Head of caudate nucleus (tissue), 42 donors: ENCODE results near the gene SLC29A4.
A peak's percentile ranks its signal among the peaks of the same experiment; 100 is the strongest.

Experiments used
- DNase-seq, 42 donors: peaks; one replicate each; pipeline versions ENCODE4 v3.0.0 to v3.0.0-alpha.2; 2020 to 2021; ENCODE audit warnings: mixed read lengths in 7 of 42
- intact Hi-C: fragments of 100-400 bp; cut with DNase I; formaldehyde crosslinking; loops from one replicate; pipeline ENCODE4 v1.15.0; 2022

SLC29A4 gene

DNA sequence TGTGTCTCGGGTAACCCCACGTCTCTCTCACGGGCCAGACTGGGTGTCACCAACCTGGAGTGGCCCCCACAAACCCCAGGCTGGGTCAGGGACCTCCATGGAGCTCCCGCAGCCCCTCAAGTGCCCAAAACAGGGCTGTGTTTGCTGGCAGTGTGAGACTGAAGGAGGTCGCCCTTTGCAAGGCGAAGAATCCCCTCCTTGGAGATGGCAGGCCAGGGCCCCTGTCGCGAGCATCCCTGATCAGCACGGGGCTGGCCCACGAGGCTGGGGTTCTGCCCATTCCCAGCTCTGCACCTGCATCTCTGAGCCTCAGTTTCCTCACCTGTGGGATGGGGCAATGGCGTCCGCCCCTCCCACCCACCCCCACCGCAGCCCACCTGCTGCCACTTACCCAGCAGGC lies 62.4 kb downstream of the SLC29A4 start:
- DNase-seq: no peak
- intact Hi-C loops: no loop called here

DNA sequence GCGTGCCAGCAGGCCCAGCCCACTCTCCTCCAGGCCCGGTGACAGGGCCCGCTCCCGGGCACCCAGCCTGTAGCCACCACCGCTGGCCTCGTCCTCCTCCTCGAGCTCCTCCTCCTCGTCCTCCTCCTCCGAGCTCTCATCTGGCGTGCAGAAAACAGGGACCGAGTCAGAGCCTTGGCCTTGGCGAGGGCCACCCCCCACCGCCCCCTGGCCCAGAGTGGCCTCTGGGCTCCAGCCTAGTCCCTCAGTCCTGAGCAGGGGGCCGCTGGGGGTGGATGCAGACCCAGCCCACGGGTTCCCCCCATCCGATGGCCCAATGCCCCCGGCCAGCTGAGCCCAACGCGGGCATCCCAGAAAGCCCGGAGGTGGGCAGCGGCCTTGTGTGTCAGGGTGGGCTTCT lies 62.9 kb downstream of the SLC29A4 start:
- intact Hi-C loops: no loop called here
- no peak for DNase-seq

- intact Hi-C loops: no loop called here
- DNase-seq: peak in 41 of 42 donors; percentile 19 to 86 (median 65)
Measured at GRCh38 chr7:5348134-5349004, 65.6 kb downstream of the SLC29A4 start.

GRCh38 chr7:5349005-5349380 lies 66.2 kb downstream of the SLC29A4 start:
- intact Hi-C loops: no loop called here

DNA sequence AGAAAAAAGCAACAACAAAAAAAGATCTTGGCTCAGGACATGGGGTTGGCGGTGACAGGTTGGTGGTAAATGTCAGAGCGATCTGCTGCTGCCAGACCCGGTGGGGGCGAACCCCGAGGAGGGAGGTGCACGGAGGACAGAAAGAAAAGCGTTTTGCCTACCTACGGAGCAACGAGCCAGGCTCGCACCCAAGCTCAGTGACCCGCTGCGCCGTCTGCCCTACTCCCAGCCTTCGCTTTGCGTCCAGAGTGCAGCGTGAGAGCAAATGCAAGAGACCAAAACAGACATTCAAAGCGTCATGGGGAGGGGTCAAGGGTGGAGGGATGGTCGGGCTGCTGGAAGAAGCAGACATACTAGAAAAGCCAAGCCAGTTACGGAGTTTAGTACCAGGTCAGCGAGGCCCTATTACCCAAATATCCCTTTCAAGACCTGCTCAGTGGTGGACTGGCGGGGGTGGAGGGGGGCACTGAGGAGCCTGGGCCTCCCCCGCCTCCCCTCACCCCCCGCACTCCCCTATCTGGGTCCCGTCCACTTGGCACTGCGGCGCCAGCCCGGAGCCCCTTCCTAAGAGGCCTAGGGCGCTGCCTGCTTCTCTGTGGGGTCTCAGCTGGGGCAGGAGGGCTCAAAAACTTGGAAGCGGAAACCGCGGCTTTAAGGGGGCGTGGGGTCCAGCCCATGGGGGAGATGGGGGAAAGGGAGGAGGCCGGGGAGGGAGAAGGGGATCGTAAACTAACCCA lies 66.9 kb downstream of the SLC29A4 start:
- DNase-seq: peak in 1 of 42 donors; percentile 45
- intact Hi-C loops: no loop called here

More at GRCh38 chr7:5349005-5349380, 66.2 kb downstream of the SLC29A4 start:
- no peak for DNase-seq

GRCh38 chr7:5350174-5350463 lies 67.4 kb downstream of the SLC29A4 start:
- no peak for DNase-seq
- intact Hi-C loops: no loop called here

DNA sequence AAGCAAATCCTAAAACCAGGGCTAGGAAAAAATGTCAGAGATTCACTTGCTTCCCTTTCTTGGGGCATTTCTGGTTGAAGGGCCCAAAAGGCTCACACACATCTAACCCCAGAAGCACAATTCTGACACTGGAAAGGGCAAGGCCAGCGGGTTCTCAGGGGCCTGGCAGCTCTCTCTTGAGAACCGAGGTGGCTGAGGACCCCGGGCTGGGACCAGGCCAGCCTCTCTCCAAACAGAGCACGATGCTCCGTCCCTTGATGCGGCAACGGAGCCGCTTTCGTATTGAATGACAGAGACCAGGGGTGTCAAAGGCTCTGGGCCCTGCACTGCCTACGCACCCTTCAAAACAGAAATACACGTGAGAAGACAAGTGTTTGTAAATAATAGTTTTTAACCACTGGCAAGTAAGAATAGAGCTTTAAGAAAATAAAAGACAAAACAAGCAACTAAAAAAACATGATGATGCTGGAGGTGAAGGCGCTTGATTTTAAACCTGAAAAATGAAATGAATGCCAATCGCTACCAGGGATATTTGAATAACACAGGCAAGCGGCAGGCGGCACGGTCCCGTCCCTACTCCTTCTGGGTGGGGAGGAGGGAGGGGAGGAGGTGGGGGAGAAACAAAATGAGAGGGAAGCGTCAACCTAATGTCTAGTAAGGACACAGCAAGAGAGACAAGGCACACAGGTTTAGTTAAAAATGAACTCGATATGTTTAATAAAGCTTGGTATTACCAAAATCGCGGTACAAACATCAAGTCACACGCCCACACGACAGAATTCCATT lies 68.0 kb downstream of the SLC29A4 start:
- intact Hi-C loops: no loop called here
- DNase-seq: peak in 24 of 42 donors; percentile 18 to 63 (median 40)

- intact Hi-C loops: no loop called here
- DNase-seq: peak in 4 of 42 donors; percentile 11 to 44 (median 28)
Measured at GRCh38 chr7:5351507-5352265, 68.9 kb downstream of the SLC29A4 start.

DNA sequence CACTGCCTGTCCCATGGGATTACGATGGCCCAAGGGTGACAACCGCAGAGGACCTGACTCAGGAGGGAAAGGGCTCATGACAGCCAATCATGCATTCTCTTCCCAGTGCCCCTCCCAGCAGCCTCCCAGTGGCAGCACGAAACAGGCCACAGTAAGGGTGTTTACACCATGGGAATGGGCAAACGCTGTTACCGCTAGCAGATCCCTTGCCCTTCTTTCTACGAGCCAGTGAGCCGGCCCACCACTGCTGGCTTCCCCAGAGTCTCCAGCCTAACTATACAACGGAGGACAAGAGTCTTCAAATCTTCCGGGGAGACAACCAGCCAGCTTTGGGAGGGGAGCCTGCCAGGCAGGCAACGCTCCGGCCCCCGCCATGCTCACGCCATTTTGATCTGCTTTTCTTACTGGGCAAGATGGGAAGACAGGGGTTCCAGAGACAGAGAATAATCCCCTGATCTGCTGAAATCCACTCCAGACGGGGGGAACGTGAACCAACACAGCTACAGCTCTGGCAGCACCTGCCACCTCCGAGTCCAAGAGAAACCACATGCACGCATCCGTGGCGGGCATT lies 69.8 kb downstream of the SLC29A4 start:
- intact Hi-C loops: no loop called here
- DNase-seq: no peak

DNA sequence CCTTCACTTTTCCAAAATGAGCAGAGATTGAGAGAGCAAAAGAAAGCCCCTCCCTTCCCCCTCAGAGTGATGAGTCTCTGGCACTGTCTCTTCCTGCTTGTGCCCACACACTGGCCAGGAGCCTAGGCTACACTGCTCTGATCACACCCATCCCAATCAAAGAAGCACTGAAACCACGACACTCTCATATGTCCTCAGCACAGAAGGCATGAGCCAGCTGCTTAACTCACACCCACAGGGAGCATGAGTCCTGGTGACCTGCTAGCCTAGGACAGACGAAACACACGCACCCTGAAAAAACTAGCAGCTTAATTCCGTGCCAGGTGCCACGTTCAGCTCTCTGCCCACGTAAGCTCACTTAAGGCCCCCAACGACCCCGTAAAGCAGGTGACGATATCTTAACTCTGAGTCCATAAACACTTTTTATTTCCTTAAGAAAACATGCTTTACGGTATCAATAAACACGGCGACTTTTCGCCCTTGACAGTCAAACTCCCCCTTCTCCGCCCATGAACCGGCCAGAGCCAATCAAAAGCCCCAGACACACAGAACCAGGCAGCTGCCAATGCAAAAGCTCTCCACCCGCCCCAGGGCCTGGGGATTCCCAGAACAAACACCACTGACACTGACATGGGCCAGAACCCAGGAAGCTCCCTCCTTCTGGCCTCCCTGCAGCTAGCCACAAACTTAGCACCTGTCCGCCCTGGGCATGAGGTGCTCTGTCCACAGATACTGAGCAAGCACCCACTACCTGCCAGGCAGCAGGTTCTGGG lies 71.9 kb downstream of the SLC29A4 start:
- peak in 16 of 42 donors; percentile 18 to 56 (median 35) for DNase-seq

More for the DNA sequence above, 71.9 kb downstream of the SLC29A4 start:
- intact Hi-C loops: no loop called here
